CD4-positive, alpha-beta T cell treated with Interleukin-4 for 4 hours (primary cell): ENCODE results near the gene CEP55.

Experiments used
- DNase-seq: peaks from one replicate; pipeline ENCODE4 v3.0.0-alpha.2; 2020

CEP55 gene

GRCh38 chr10:93568105-93568390, 71.6 kb downstream of the CEP55 start:
- no peak for DNase-seq

DNA sequence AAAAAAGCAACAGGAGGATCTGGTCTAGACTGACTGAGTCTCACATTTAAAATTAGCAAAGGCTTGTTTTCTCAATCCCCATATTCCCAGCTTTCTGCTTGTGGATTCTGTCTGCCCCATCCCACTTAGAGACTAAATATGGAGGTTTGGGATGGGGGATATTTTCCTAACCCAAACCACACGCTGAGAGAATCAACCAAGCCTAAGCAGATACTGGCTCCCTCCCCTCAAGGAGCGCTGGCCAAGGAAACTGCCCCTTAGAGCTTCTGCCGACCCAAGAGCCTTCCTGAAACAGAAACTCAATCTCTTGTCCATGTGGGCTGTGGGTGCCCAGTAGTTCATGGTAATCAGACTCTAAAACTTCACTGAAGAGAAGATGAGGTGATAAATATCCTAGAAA, 74.0 kb downstream of the CEP55 start:
- DNase-seq: no peak

- no peak for DNase-seq
These were observed 76.2 kb downstream of the CEP55 start for GRCh38 chr10:93572606-93573005.

DNA sequence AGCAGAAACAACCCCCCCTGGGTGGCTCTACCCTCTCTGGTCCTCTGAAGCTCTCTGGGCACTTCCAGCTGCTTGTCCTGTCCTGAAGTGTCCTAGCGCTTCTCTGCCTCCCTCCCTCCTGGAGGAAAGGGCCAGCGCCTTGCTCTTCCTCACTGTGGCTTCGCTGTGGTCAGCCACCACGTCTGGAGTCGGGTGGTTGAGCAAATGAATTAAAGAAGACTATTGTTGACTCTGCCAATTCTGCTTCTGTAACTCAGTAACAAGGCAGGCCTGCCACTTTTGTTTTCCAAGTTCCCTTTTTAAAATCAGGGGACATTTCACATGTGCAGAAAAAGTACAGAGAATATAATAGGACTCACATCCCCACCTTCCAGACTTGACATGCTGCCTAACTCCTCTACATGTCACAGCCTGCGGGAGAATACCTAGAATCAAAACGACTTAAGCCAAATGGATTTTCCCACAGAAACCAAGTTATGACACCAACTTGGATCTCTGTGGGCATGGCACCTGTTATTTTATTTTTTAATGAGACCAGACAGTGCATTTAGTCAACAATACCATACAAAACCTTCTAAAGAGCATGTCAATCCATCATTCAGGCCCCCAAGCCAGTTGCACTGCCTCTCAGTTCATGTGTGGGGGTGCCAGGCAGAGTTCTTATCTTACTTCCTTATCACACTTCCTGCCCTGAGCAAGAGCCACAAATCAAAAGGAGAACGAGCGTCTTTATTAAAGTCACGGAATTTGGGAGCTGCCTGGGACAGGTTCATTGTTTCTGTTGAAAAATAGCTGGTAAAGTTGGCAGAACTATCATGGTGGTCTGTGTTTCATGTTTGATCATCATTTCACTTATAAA, 76.9 kb downstream of the CEP55 start:
- no peak for DNase-seq

GRCh38 chr10:93573924-93574323, 77.5 kb downstream of the CEP55 start:
- DNase-seq: no peak

DNA sequence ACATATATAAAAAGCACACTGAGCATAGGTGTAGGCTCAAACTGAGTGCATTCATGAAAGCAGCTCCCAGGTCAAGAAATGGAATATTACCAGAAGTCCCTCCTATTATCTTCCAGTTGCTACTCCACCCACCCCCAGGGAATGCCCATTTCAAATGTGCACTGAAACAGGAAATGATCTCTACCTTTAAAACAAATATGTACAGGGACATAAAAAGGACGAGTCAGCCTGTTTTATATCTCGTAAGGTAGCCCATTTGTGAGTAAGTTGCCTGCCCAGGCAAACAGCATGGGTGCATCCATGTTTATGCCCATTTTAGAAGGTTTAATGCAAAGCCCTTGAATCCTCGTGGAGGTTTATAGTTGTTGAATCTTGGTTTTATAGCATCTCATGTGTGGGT, 80.5 kb downstream of the CEP55 start:
- no peak for DNase-seq

- DNase-seq: no peak
These were observed 81.2 kb downstream of the CEP55 start for GRCh38 chr10:93577565-93577964.
